Anterior cingulate cortex (tissue), 58 donors: Measurements from ENCODE around the gene CAMTA1.
A peak's percentile ranks its signal among the peaks of the same experiment; 100 is the strongest.
"Not testable (repeated sequence)": the region's sequence is repeated elsewhere in the genome, so short reads cannot be mapped to it uniquely, and the experiment has no call there.

ENCODE experiments used
- DNase-seq, 58 donors: peaks; one replicate each; lab custom pipeline; 2025; lab: John Stamatoyannopoulos, UW

Gene CAMTA1

GRCh38 chr1:7675431-7676273 lies 890.4 kb downstream of the CAMTA1 start:
- DNase-seq, result no peak

- no peak for DNase-seq
Measured at GRCh38 chr1:7676274-7676945, 891.2 kb downstream of the CAMTA1 start.

DNA sequence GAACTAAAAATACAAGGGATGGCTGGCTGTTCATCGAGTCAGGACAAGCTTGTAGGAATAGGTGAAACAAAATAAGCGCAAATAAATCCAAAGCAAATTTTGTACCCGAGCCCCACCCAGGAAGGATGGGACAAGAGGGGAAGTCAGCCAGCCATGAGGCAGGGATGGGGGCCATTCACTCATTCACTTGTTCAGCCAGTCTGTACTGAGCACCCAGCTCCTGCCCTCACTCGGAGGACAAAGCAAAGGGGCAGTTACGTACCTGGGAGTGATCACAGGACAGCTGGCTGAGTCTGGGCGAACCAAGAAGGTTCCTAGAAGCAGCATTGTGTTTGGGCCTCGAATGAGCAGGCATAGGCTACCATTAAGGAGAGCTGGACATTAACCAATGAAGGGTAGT lies 891.9 kb downstream of the CAMTA1 start:
- DNase-seq, result no peak

- no peak for DNase-seq
Measured at GRCh38 chr1:7677815-7678214, 892.6 kb downstream of the CAMTA1 start.

GRCh38 chr1:7678491-7679158 lies 893.4 kb downstream of the CAMTA1 start:
- DNase-seq, result no peak

DNA sequence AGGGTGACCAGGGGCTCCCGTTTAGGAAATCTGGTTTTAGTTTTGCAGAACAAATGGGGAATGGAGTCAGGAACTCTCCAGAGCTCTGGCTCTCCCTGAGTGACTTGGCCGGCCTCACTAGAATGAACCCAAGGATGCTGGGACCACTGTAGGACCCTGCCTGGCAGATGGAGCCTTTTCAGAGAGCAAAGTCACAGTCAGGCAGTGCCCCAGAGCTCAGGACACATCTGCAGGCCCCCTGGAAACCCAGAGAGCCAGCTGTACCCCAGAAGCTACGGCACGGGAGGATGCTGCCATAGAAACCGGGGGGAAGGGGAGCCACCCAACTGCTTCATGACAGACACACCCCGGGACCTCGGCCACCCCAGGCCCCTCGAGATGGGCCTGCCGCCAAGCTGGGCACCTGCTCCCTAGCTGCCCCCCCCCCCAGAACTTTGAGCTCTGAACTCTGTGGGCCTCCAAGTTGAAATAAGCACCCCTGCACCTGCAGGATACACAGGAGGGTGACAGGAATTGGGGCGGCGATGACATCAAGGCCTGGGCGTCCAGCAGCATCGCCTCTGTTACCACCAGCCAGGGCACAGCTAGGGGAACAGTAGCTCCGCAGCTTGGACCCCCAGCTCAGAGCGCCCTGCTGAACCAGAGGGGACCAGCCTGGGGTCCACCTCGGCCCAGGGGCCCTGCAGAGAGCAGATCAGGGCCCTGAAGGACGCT lies 894.1 kb downstream of the CAMTA1 start:
- peak in 1 of 58 donors; percentile 46 for DNase-seq

DNA sequence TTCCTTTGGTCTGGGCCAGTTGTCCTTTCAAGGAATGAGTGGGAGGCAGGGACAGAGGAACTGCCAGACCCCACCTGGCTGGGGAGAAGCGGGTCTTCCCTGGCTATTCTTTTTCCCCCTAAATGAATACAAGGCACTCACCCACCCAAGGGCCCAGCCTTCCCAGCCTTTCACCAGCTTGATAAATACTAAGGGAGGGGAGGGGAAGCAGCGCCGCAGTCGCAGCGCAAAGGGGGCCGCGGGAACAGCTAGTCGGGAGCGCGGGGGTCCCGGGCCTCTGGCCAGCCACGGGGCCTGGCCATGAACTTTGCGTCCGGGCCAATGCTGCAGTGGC lies 894.6 kb downstream of the CAMTA1 start:
- DNase-seq, result no peak

DNA sequence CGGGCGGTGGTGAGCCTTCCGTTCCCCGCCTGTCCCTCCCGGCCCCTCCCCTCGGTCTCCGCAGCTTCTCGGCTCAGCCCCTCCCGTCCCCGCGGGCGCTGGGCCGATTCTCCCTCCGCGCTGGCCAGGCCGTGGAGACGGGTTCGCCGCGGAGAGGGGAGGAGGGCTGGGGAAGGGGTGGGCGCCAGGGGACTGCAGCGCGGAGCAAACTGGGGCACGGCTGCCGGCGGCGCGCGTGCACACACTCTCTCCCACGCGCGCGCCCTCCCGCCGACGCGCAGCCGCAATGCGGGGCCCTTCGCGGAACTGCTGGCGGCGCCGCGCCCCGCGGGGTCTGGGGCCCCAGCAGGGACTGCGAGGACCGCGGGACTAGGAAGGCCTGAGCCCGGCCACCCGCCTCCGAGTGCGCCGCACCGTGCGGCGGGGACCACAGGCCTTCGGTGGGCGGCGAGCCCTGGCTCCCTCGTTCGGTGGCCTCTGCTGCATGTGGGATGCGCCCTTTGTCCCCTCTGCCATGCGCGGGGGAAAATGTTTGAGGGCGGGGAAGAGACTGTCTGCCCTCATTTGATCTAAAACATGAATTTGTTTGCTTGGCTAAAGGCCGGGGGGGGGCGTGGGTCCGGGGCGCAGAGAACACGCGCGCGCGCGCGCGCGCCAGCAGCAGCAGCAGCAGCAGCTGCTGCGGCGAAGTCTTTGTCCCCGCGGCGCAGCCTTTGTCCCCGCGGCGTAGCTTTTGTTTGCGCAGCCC lies 895.1 kb downstream of the CAMTA1 start:
- DNase-seq, result peak in 55 of 58 donors; percentile 15 to 86 (median 65)

DNA sequence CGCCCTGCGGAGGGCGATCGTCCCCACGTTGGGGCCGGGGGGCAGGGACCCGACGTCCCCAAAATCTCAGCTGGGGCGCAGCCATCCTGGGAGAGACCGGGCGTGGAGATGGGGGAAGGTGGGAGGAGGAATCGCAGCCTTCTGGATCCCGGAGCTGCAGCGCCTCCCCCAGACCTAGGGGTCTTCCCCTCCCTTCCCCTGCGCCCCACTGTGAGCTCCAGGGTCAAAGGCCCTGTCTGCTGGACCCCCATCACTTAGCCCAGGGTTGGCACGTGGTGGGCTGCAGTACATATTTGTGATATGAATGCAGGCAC lies 895.7 kb downstream of the CAMTA1 start:
- peak in 6 of 58 donors; percentile 49 to 78 (median 60) for DNase-seq

- no peak for DNase-seq
Measured at GRCh38 chr1:7681401-7681800, 896.1 kb downstream of the CAMTA1 start.

DNA sequence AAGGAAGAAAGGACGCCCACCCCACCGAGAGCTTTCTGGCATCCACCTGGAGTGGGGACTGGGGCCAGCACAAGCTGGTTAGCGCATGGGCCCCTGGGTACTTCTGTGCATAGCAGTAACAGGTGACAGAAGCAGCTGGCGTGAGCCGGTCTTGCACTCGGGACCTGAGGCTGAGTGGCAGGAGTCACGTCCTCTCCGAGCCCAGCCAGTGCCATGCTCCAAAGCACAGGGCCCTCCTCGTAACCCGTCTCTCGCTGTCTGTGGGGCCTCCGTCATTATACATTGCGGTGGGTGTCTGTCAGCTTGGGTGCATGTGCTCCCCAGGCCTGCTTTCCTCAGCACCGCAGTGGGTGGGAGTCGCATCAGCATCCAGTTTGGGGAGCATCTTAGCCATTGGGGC lies 898.3 kb downstream of the CAMTA1 start:
- DNase-seq, result no peak

GRCh38 chr1:7684132-7684531 lies 898.9 kb downstream of the CAMTA1 start:
- DNase-seq, result no peak

DNA sequence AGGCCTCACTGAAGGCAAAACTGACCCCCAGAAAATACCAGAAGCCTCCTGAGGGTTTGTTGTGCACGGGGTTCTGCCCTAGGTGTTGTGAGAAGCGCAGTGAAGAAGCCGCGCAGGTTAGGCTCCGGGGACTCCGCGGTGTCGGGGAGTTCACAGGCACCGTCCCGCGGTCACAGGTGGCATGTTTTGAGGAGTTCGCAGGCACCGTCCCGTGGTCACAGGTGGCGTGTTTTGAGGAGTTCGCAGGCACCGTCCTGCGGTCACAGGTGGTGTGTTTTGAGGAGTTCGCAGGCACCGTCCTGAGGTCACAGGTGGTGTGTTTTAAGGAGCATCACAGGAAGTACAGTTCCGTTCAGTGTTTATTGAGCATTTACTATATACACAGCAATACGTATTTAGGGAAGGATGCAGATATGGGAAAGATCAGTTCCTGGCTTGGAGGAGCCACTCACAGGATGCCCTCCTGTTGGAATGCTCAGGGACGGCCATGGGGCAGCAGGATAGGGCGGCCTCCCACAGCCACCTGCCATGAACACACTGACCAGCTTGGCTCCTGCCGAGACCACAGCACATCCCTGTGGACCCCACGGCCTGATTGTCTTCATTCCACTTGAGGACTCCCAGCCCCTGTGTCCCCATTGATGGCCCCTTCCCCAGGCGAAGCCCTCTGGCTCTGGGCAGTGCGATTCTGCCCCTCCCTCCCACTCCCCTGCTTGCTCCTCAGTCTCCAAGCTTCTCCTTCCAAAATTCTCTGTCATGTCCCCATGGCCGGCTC lies 899.8 kb downstream of the CAMTA1 start:
- no peak for DNase-seq

GRCh38 chr1:7686301-7686850 lies 901.1 kb downstream of the CAMTA1 start:
- no peak for DNase-seq

GRCh38 chr1:7687411-7687810 lies 902.2 kb downstream of the CAMTA1 start:
- no peak for DNase-seq

GRCh38 chr1:7688659-7689058 lies 903.4 kb downstream of the CAMTA1 start:
- no peak for DNase-seq

- DNase-seq, result not testable (repeated sequence)
Measured at GRCh38 chr1:7689307-7689706, 904.1 kb downstream of the CAMTA1 start.

GRCh38 chr1:7690076-7690475 lies 904.8 kb downstream of the CAMTA1 start:
- DNase-seq, result no peak

DNA sequence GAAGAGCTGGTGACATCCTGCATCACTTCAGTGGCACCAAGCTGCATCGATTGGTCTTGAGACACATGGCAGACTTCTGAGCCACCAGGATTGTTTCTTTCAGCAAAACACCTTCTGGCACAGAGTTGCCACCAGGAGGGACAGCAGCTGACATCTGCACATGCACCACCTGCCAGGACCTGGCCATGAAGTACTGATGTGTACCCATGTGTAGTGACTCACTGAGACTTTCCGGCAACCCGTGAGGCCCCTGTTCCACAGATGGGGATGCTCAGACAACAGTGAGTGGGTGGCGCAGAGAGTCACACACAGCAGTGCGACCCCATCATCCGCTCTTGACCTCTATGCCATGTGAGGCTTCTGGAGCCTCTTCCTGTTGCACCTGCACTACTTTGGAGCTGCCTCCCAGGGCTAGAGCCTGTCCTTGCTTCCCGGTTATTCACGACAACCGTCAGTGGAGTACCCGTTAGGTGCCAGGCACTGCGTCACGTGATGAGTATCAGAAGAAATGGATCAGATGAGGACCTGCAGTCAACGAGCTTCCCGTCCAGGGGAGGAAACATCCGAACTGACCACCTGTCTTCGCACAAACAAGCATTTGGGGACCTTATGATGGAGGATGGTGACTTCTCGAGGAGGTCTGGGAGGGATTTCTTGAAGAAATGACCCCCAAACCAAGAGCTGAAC lies 905.4 kb downstream of the CAMTA1 start:
- DNase-seq, result no peak
